ENCODE data around the gene TCEAL5.
"Not testable (repeated sequence)": the region's sequence is repeated elsewhere in the genome, so short reads cannot be mapped to it uniquely, and the experiment has no call there.

The TCEAL5 gene

DNA sequence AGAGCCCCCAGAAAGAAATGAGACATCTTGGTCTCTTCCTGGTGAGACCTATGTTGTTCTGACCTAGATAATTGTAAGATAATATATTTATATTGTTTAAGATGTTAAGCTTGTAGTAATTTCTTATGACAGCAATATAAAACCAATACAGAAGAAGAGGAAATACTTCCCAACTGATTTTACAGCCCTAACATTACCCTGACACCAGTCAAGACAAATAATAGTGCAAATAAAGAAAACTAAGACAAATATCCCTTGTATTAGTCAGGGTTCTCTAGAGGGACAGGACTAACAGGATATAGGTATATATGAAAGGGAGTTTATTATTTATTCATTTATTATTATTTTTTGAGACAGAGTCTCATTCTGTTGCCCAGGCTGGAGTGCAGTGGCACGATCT, 40.3 kb downstream of the TCEAL5 start:
- DNase-seq (ENCODE audit: extremely low spot score, insufficient read length, low read depth) (no peak), FAIRE-seq (no peak)

DNA sequence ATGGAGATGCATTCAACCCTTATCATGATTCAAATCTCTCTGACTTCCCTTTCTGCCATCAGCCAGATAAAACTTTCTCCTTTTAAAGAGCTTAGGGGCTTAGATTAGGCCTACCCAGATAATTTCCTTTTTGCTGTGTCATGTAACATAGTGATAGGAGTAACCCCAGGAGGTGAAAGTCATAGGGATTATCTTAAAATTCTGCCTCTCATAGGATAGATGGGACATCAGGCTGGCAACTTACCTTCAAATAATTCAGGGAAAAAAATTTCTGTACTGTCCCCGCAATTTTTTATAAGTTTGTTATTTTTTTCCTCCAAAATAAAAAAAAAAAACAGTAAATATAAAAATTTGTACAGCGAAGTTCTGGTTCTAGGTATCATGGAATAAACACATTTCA, 40.9 kb downstream of the TCEAL5 start:
- not testable (repeated sequence) for FAIRE-seq

DNA sequence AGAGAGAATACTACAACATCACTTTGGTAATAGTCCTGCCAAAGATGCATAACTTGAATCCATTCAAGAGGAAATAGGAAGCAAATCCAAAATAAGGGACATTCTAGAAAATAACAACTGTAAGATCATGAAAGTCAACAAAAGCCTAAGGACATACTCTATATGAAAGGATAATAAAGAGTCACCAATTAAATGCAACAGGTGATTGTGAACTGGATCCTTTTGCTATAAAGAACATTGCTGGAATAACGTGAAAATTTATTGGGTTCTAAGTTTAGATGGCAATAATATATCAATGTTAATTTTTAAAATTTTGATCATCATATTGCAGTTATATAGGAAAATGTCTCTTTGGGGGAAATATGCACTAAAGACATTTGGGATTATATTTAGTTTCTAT, 41.7 kb downstream of the TCEAL5 start:
- no peak for FAIRE-seq
- no peak for DNase-seq (ENCODE audit: extremely low spot score, insufficient read length, low read depth)

More for the DNA sequence above, 40.9 kb downstream of the TCEAL5 start:
- DNase-seq (ENCODE audit: extremely low spot score, insufficient read length, low read depth): not testable (repeated sequence)

DNA sequence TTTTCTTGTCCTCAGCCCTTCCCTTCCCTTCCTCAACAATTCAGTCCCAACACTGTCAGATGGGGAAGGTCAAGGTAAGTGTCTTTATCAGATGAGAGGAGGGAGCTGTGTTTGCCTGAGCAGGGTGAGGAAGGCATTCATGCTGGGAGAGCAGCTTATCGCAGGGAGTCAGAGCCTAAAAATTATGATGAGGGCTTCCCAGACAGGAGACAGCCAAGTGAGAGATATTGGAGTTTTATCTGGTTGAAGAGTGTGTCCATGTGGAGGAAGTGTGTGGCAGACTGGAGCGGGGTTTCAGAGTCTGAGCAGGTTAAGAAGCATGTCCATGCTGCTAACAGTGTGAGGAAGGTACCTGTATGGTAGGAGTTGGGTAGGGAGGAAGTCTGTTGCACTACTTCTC, 43.3 kb downstream of the TCEAL5 start:
- no peak for DNase-seq (ENCODE audit: extremely low spot score, insufficient read length, low read depth)
- FAIRE-seq: no peak

DNA sequence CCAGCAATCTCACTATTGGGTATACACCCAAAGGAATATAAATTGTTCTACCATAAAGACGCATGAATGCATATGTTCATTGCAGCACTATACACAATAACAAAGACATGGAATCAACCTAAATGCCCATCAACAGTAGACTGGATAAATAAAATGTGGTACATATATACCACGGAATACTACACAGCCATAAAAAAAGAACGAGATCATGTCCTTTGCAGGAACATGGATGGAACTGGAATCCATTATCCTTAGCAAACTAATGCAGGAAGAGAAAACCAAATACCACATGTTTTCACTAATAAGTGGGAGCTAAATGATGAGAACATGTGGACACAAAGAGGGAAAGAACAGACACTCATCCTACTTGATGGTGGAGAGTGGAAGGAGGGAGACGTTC, 50.6 kb downstream of the TCEAL5 start:
- not testable (repeated sequence) for DNase-seq (ENCODE audit: extremely low spot score, insufficient read length, low read depth); FAIRE-seq

Measured in GM18507 (cell line).